GM12878 (cell line): Measurements from ENCODE around the gene JAG2. TPM values are rescaled to one million over a fixed set of nuclear protein-coding genes. Genes with fewer than 3 reads are reported as not detected.

Source experiments
- ATAC-seq: fragments of 200-7000 bp; cut with Tn5 transposase; 3 replicates; pipeline ENCODE4 v1.9.1; 2020; ENCODE audit warnings: mild to moderate bottlenecking, moderate library complexity
- BruUV-seq: library from RNA; stranded (reverse); fragments of 400-500 nt; replicated peaks from 2 replicates; lab custom pipeline; 2021; lab: Mats Ljungman, UMichigan
- CTCF ChIA-PET: fragments of 300-600 bp; sonication (Branson Sonifier 250); formaldehyde crosslinking; extraction: SDS; loops from one replicate; lab custom pipeline; 2021; ENCODE audit warnings: inconsistent platforms; lab: Yijun Ruan, JAX
- POLR2A ChIA-PET: fragments of 350-600 bp; formaldehyde crosslinking; extraction: SDS; loops from one replicate; lab custom pipeline; 2021; ENCODE audit warnings: inconsistent platforms; lab: Charles Lee
- RAD21 ChIA-PET: fragments of 300-600 bp; sonication (Branson Sonifier 250); formaldehyde crosslinking; loops from one replicate; lab custom pipeline; 2023; ENCODE audit warnings: antibody characterized with exemption; ENCODE audit not compliant: unreplicated experiment; lab: Charles Lee
- SMC1A ChIA-PET: fragments of 300-600 bp; sonication (Branson Sonifier 250); formaldehyde crosslinking; loops from one replicate; lab custom pipeline; 2023; ENCODE audit not compliant: unreplicated experiment, uncharacterized antibody; lab: Charles Lee
- DNase-seq: peaks from one replicate; pipeline ENCODE4 v3.0.0-alpha.2; 2011; ENCODE audit warnings: low read depth, low spot score
- FAIRE-seq: peaks from 3 replicates; lab custom pipeline; 2011; peaks lifted over from hg19 to GRCh38; lab: Jason Lieb, UNC
- H2AFZ ChIP-seq: 2 replicates; pipeline ENCODE4 v1.6.0; 2011; ENCODE audit warnings: low read depth, low read length, control low read depth; ENCODE audit not compliant: control insufficient read depth
- H3K27ac ChIP-seq: 2 replicates; pipeline ENCODE4 v1.5.1; 2011; ENCODE audit warnings: control low read depth; ENCODE audit not compliant: control insufficient read depth, insufficient read depth
- H3K27me3 ChIP-seq, 2 experiments: replicated peaks in 1 of 2; 2 replicates each; pipeline versions ENCODE4 v1.6.0 to v1.6.1; 2011; ENCODE audit warnings: low read length in 1 of 2; ENCODE audit not compliant: control insufficient read depth in 2 of 2, insufficient read depth in 2 of 2
- H3K36me3 ChIP-seq, 2 experiments: 2 replicates each; pipeline ENCODE4 v1.5.1; 2011; ENCODE audit warnings: low read length in 1 of 2; ENCODE audit not compliant: control insufficient read depth in 2 of 2, insufficient read depth in 2 of 2
- H3K4me1 ChIP-seq: 2 replicates; pipeline ENCODE4 v1.6.1; 2011; ENCODE audit warnings: mild to moderate bottlenecking, low read length, moderate library complexity, mixed read lengths; ENCODE audit not compliant: control insufficient read depth, insufficient read depth
- H3K4me2 ChIP-seq: 2 replicates; pipeline ENCODE4 v1.6.0; 2011; ENCODE audit warnings: control low read depth; ENCODE audit not compliant: control insufficient read depth, insufficient read depth
- H3K4me3 ChIP-seq: fragments of 200-600 bp; sonication (generic); 2 replicates; pipeline ENCODE4 v1.5.1; 2016
- H3K79me2 ChIP-seq: 2 replicates; pipeline ENCODE4 v1.6.0; 2011; ENCODE audit warnings: low read length; ENCODE audit not compliant: control insufficient read depth, insufficient read depth
- H3K9ac ChIP-seq: 2 replicates; pipeline ENCODE4 v1.8.0; 2011; ENCODE audit warnings: low read length, control low read depth, mixed read lengths; ENCODE audit not compliant: control insufficient read depth, insufficient read depth
- H3K9me3 ChIP-seq: replicated peaks from 3 replicates; pipeline ENCODE4 v1.5.1; 2011; ENCODE audit warnings: mild to moderate bottlenecking, low read length; ENCODE audit not compliant: control insufficient read depth, insufficient read depth
- H4K20me1 ChIP-seq: 2 replicates; pipeline ENCODE4 v1.6.0; 2011; ENCODE audit not compliant: control insufficient read depth, insufficient read depth
- BMI1 ChIP-seq: fragments of 450-650 bp; IDR thresholded peaks from 2 replicates; pipeline ENCODE4 v1.6.1; 2016; ENCODE audit warnings: mild to moderate bottlenecking, moderate library complexity, borderline replicate concordance
- EP300 ChIP-seq, 2 experiments: fragments of 150-350 bp in 1 of 2; IDR thresholded peaks; 2 replicates each; pipeline ENCODE4 v1.6.1; 2011 to 2012; ENCODE audit warnings: low read depth in 2 of 2, low read length in 2 of 2, borderline replicate concordance in 1 of 2, improper control_type of control experiment in 1 of 2, inconsistent platforms in 1 of 2; ENCODE audit not compliant: control insufficient read depth in 1 of 2
- GATAD2B ChIP-seq: fragments of 450-650 bp; conservative IDR thresholded peaks from 2 replicates; pipeline ENCODE4 v1.6.1; 2017; ENCODE audit warnings: low read depth, mild to moderate bottlenecking, moderate library complexity
- KLF5 ChIP-seq: fragments of 450-650 bp; IDR thresholded peaks from 2 replicates; pipeline ENCODE4 v1.6.1; 2014; ENCODE audit warnings: mild to moderate bottlenecking; ENCODE audit not compliant: partially characterized antibody
- NR2F1 ChIP-seq: fragments of 450-650 bp; conservative IDR thresholded peaks from 2 replicates; pipeline ENCODE4 v1.6.1; 2017; ENCODE audit warnings: mild to moderate bottlenecking
- RUNX3 ChIP-seq: IDR thresholded peaks from 2 replicates; pipeline ENCODE4 v1.6.1; 2012; ENCODE audit warnings: low read length, inconsistent platforms
- STAT3 ChIP-seq: IDR thresholded peaks from 2 replicates; pipeline ENCODE4 v1.6.1; 2011; ENCODE audit warnings: low read depth, low read length, improper control_type of control experiment
- TCF7 ChIP-seq: IDR thresholded peaks from 2 replicates; pipeline ENCODE4 v1.6.1; 2014; ENCODE audit warnings: antibody characterized with exemption, borderline replicate concordance
- ZBTB4 ChIP-seq: fragments of 450-650 bp; formaldehyde crosslinking; IDR thresholded peaks from 2 replicates; pipeline ENCODE4 v1.4.0; 2022; ENCODE audit warnings: mild to moderate bottlenecking, moderate library complexity
- WGBS: methylation state at CpG from one replicate; pipeline ENCODE4 v1.1.6; 2016; ENCODE audit warnings: low lambda C conversion rate; ENCODE audit not compliant: insufficient replicate concordance, insufficient coverage; ENCODE audit errors: missing lambda C conversion rate; 5-methylcytosine and 5-hydroxymethylcytosine counted together
- in situ Hi-C: fragments of 300-500 bp; cut with MboI; formaldehyde crosslinking; loops from 9 replicates; pipeline ENCODE4 v1.14.3; 2018; ENCODE audit warnings: mixed read lengths
- intact Hi-C: fragments of 100-400 bp; cut with micrococcal nuclease; formaldehyde crosslinking; loops from one replicate; pipeline ENCODE4 v1.14.2; 2022; ENCODE audit not compliant: unreplicated experiment
- polyA plus RNA-seq, 11 experiments: library from polyadenylated mRNA; depleted of rRNA in 4 of 11; unstranded in 6 of 11; stranded (reverse) in 5 of 11; fragments of >200 nt; fragmentation: Nextera tagmentation in 4 of 11; fragmentation: Illumina TruSeq in 1 of 11; extraction: Ambion mirVana in 4 of 11; extraction: Trizol in 1 of 11; gene quantifications; 1 replicate in 1 of 11; 2 replicates in 10 of 11; pipeline versions ENCODE4 v1.2.1 to v1.2.3, GENCODE V29; 2011 to 2016; ENCODE audit warnings: inconsistent platforms in 2 of 11, missing spikeins in 2 of 11, low read depth in 1 of 11
- total RNA-seq, 4 experiments: library from RNA; depleted of rRNA in 3 of 4; stranded (reverse); fragments of >200 nt in 3 of 4; fragmentation: Illumina TruSeq in 1 of 4; extraction: Trizol in 1 of 4; gene quantifications; 2 replicates each; pipeline versions ENCODE4 v1.2.1 to v1.2.3, GENCODE V29; 2013 to 2021

Gene JAG2
- total and polyA plus RNA-seq, 10 of the 15 experiments (the other 5 are each of a cell fraction or from before 2014, with no cell fraction given): 0.04 to 0.14 (median 0.06) TPM; not detected in 5

GRCh38 chr14:105123981-105124765, 44.4 kb downstream of the JAG2 start:
- Histone ChIP-seq H4K20me1 (no peaks in the 10 kb centered on the region), H3K9me3 (peaks cover 3% of the 10 kb centered on the region; the same call in 2 of the 3 replicates), H3K36me3 (no peaks in the 10 kb centered on the region), H3K4me2 (no peak overlapping the region), H3K27me3 (no peaks in the 10 kb centered on the region; a peak in 1 of 4 replicates), H2AFZ (no peak overlapping the region), H3K4me1 (no peaks in the 10 kb centered on the region), H3K4me3 (no peak overlapping the region), H3K79me2 (no peaks in the 10 kb centered on the region), H3K27ac (no peak overlapping the region), H3K9ac (no peak overlapping the region)
- CTCF ChIA-PET: no interaction called here
- no peak for DNase-seq
- RAD21 ChIA-PET: interaction anchor here (0.5 kb wide), 1 partner anchor 84 kb away, joined by 3 read pairs; no protein-coding TSS in a partner anchor
- SMC1A ChIA-PET: no interaction called here
- no peak for FAIRE-seq
- TF ChIP-seq EP300 (IDR thresholded peaks at IDR 0.05; ENCODE audit: borderline replicate concordance in 1 of 2, control insufficient read depth in 1 of 2, low read depth in 2 of 2, low read length in 2 of 2): no peak
- no peak for TF ChIP-seq RUNX3
- TF ChIP-seq ZBTB4: no peak
- no peak for TF ChIP-seq KLF5
- no peak for TF ChIP-seq GATAD2B
- no peak for TF ChIP-seq STAT3
- no peak for TF ChIP-seq TCF7
- TF ChIP-seq NR2F1: no peak
- TF ChIP-seq BMI1: no peak
- ATAC-seq: no peak
- intact Hi-C loops: no loop called here
- in situ Hi-C loops: no loop called here
- POLR2A ChIA-PET: no interaction called here
- BruUV-seq: no TSS peak
- 38% methylated on average over 17 of the region's 17 CpGs for WGBS
